ENCODE measurements around the gene OR8A1. TPM values are rescaled to one million over a fixed set of nuclear protein-coding genes. Genes with fewer than 3 reads are reported as not detected.

The OR8A1 gene
- not detected in 2 replicates for total RNA-seq

DNA sequence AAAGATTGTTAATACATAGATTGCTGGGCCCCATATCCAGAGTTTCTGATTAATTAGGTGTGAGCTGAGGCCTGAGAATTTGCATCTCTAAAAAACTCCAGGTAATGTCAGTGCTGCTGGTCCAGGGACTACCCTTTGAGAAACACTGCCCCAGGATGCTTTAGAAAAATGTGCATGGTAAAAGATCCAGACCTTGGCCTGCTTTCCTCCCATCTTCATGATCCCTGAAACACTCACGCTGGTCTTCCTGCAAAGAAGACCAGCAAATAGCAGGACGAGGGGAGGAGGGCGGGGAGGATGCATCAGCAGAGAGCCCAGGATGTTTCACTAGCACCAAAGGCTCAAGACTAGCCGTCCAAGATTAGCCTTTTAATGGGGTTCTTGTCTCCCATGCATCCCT, at the start of gene OR8A1:
OR8A1 (plus strand) TSS at position 301 of the 400 bp plus-strand sequence. CDS start 123 bp downstream, outside the sequence.

DNA sequence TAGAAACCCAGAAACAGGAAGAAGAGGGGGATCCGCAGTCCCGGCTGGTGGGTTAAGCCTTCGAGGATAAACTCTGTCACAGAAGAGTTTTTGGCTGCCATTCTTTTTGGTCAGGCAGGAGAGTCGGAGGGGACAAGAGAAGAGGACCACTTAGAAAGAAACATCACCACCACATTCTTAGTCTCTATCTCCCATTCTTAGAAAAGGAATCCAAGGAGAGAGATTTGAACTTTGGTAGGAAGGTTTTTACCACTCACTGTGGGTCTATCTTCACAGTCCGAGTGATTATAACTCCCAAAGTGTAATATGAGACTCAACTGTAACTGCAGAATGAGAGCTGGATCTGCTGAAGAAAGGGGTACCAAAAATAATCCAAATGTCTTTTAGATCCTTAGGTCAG, 26.2 kb upstream of the OR8A1 start, which contains the start of gene OR8B12:
OR8B12 (minus strand) TSS at position 101 of the 400 bp plus-strand sequence; CDS start at position 101, 0 bp downstream.

DNA sequence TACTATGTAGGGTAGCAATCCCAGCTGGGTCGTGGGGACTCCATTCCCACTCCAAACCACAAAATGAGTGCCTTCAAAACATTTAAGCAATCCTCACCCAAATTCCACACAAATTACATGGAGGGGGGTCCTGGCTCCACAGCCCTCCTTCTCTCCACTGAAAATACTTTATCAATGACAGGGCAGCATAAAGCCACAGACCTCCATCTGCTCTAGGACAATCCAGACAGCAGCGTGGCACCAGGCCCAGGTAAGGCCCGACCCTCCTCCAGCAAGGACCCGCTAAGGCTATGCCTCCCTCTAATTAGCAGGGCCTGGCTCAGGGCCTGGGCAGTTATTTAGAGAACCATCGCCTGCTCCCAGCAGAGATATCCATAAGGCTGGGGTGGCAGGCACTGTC, 41.3 kb downstream of the OR8A1 start, which contains the start of gene PANX3:
PANX3 (plus strand) TSS at position 365 of the 400 bp plus-strand sequence. CDS start 129 bp downstream, outside the sequence.

Other genes starting within 250 kb of the OR8A1 start
- not detected in 2 replicates for gene OR8D2, start 249.8 kb upstream of the OR8A1 start, total RNA-seq
- gene OR8B2, start 185.5 kb upstream of the OR8A1 start, total RNA-seq = not detected in 2 replicates
- not detected in 2 replicates for gene OR8B3, start 171.0 kb upstream of the OR8A1 start, total RNA-seq
- gene OR8B4, start 145.1 kb upstream of the OR8A1 start, total RNA-seq = not detected in 2 replicates
- not detected in 2 replicates for gene OR8B8, start 124.3 kb upstream of the OR8A1 start, total RNA-seq
- gene OR8B12, start 26.3 kb upstream of the OR8A1 start, total RNA-seq = not detected in 2 replicates
- gene PANX3, start 41.4 kb downstream of the OR8A1 start, total RNA-seq = not detected in 2 replicates
- 21.2 and 34.7 TPM in 2 replicates for gene TBRG1, start 52.9 kb downstream of the OR8A1 start, total RNA-seq
- 12.8 and 16.9 TPM in 2 replicates for gene SIAE, start 103.7 kb downstream of the OR8A1 start, total RNA-seq
- gene SPA17, start 103.9 kb downstream of the OR8A1 start, total RNA-seq = 2.1 and 8.7 TPM in 2 replicates
- not detected in 2 replicates for gene NRGN, start 169.9 kb downstream of the OR8A1 start, total RNA-seq
- 1.7 TPM in 1 of 2 replicates, not detected in the other for gene VSIG2, start 182.3 kb downstream of the OR8A1 start, total RNA-seq
- gene ESAM, start 192.3 kb downstream of the OR8A1 start, total RNA-seq = under 0.01 TPM in 1 of 2 replicates, not detected in the other
- 3.4 and 3.9 TPM in 2 replicates for gene MSANTD2, start 230.4 kb downstream of the OR8A1 start, total RNA-seq

All from tracheal epithelial cell (primary cell).